ENCODE data around the gene ATP8A2. TPM values are rescaled to one million over a fixed set of nuclear protein-coding genes. Genes with fewer than 3 reads are reported as not detected.

ATP8A2 gene
- total and polyA plus RNA-seq, 9 of the 15 experiments (the other 6 are each of a cell fraction or from before 2014, with no cell fraction given): under 0.01 to 0.33 (median 0.06) TPM; not detected in 4

GRCh38 chr13:25683662-25684370, 312.0 kb downstream of the ATP8A2 start:
- ATAC-seq (no peak), DNase-seq (ENCODE audit: extremely low read depth in 1 of 4, low spot score in 3 of 4) (no peak), FAIRE-seq (no peak)
- no peak overlapping the region for H3K4me2 ChIP-seq (ENCODE audit: insufficient read depth, low read length)
- in situ Hi-C loops (cut with MboI) (no loop called here), intact Hi-C loops (cut with micrococcal nuclease) (no loop called here)
- 0% methylated on average over 6 of the region's 6 CpGs for WGBS (ENCODE audit: insufficient coverage, low coverage, missing lambda C conversion rate)
- BruUV-seq (replicated peaks): no TSS peak
- CTCF ChIA-PET (ENCODE audit: low intra/inter-chr PET ratio): no interaction called here
- no peaks in the 10 kb centered on the region for H4K20me1 ChIP-seq (replicated peaks; ENCODE audit: control insufficient read depth, insufficient read depth, low read length)
- H3K9me1 ChIP-seq (ENCODE audit: control insufficient read depth, insufficient read depth, low read length): no peaks in the 10 kb centered on the region
- H3K4me1 ChIP-seq (replicated peaks in 1 of 2; ENCODE audit: control insufficient read depth in 2 of 2, insufficient read depth in 2 of 2, low read length in 2 of 2): no peaks in the 10 kb centered on the region
- no peak overlapping the region for H3K4me3 ChIP-seq
- H3K9me3 ChIP-seq (replicated peaks; ENCODE audit: control insufficient read depth, insufficient read depth, low read depth, low read length): no peaks in the 10 kb centered on the region
- H2AFZ ChIP-seq (ENCODE audit: low read depth, low read length): no peak overlapping the region
- H3K27ac ChIP-seq (ENCODE audit: extremely low read depth, low read depth, low read length): no peak overlapping the region
- H3K27me3 ChIP-seq (ENCODE audit: control insufficient read depth in 2 of 2, insufficient read depth in 2 of 2, low read length in 2 of 2): no peaks in the 10 kb centered on the region; a peak in 1 of 5 replicates
- TF ChIP-seq SRSF3 (IDR thresholded peaks at IDR 0.05; ENCODE audit: insufficient read depth, low read length): no peak
- no peak for TF ChIP-seq MBD2 (IDR thresholded peaks at IDR 0.05; ENCODE audit: borderline replicate concordance, low read depth)
- no peak for TF ChIP-seq FOXJ3 (CRISPR knock-in tag; IDR thresholded peaks at IDR 0.05)
- no peak for TF ChIP-seq LCOR (CRISPR knock-in tag; IDR thresholded peaks at IDR 0.05)
- TF ChIP-seq PHB2 (IDR thresholded peaks at IDR 0.05; ENCODE audit: low read depth): no peak
- TF ChIP-seq USF2 (CRISPR knock-in tag; IDR thresholded peaks at IDR 0.05): no peak
- no peak for TF ChIP-seq ZNF655 (CRISPR knock-in tag; IDR thresholded peaks at IDR 0.05)
- no peak for TF ChIP-seq KLF10 (CRISPR knock-in tag; IDR thresholded peaks at IDR 0.05)
- TF ChIP-seq ZBTB11 (CRISPR knock-in tag; IDR thresholded peaks at IDR 0.05): no peak
- no peak for TF ChIP-seq NR2C1 (IDR thresholded peaks at IDR 0.05)
- no peak for TF ChIP-seq NR2C1 (tag; IDR thresholded peaks at IDR 0.05)
- TF ChIP-seq NR1H2 (CRISPR knock-in tag; IDR thresholded peaks at IDR 0.05): no peak
- no peak for TF ChIP-seq MED1 (CRISPR knock-in tag; IDR thresholded peaks at IDR 0.05; ENCODE audit: borderline replicate concordance)
- no peaks in the 10 kb centered on the region for H3K36me3 ChIP-seq (ENCODE audit: control insufficient read depth, insufficient read depth, low read length)
- H3K79me2 ChIP-seq (ENCODE audit: control insufficient read depth, insufficient read depth, low read length): no peaks in the 10 kb centered on the region
- POLR2A ChIA-PET: no interaction called here
- H3K9ac ChIP-seq (ENCODE audit: insufficient read depth in 1 of 2, low read depth in 2 of 2, low read length in 2 of 2): no peak overlapping the region

All from K562 (cell line).